HG02884 (cell line): Measurements from ENCODE around the gene ACAP2.
"Not testable (repeated sequence)": the region's sequence is repeated elsewhere in the genome, so short reads cannot be mapped to it uniquely, and the experiment has no call there.

Experiments
- ATAC-seq: cut with Tn5 transposase; IDR thresholded peaks from one replicate; pipeline ENCODE4 v1.9.1; 2021; ENCODE audit warnings: mild to moderate bottlenecking, moderate library complexity; ENCODE audit not compliant: unreplicated experiment

The ACAP2 gene

GRCh38 chr3:195445885-195446284, 3.1 kb upstream of the ACAP2 start:
- ATAC-seq: no peak

GRCh38 chr3:195443391-195443989, 670 bp upstream of the ACAP2 start:
- ATAC-seq: no peak

- no peak for ATAC-seq
Measured at GRCh38 chr3:195441992-195442572, 738 bp downstream of the ACAP2 start.

GRCh38 chr3:195441476-195441991, 1.3 kb downstream of the ACAP2 start:
- no peak for ATAC-seq

GRCh38 chr3:195441051-195441450, 1.8 kb downstream of the ACAP2 start:
- ATAC-seq: no peak

GRCh38 chr3:195440379-195440778, 2.4 kb downstream of the ACAP2 start:
- no peak for ATAC-seq

GRCh38 chr3:195438371-195438770, 4.4 kb downstream of the ACAP2 start:
- ATAC-seq: no peak

GRCh38 chr3:195425849-195426248, 17.0 kb downstream of the ACAP2 start:
- ATAC-seq: no peak

GRCh38 chr3:195423818-195424217, 19.0 kb downstream of the ACAP2 start:
- ATAC-seq: no peak

GRCh38 chr3:195421400-195421799, 21.4 kb downstream of the ACAP2 start:
- no peak for ATAC-seq

- no peak for ATAC-seq
Measured at GRCh38 chr3:195416795-195417194, 26.0 kb downstream of the ACAP2 start.

GRCh38 chr3:195411836-195412235, 31.0 kb downstream of the ACAP2 start:
- no peak for ATAC-seq

- ATAC-seq: no peak
Measured at GRCh38 chr3:195410546-195410945, 32.3 kb downstream of the ACAP2 start.

GRCh38 chr3:195407531-195408409, 35.0 kb downstream of the ACAP2 start:
- ATAC-seq: no peak

GRCh38 chr3:195405651-195406050, 37.2 kb downstream of the ACAP2 start:
- ATAC-seq: no peak

GRCh38 chr3:195403841-195404408, 38.9 kb downstream of the ACAP2 start:
- no peak for ATAC-seq

GRCh38 chr3:195403244-195403643, 39.6 kb downstream of the ACAP2 start:
- no peak for ATAC-seq

- no peak for ATAC-seq
Measured at GRCh38 chr3:195401943-195402342, 40.9 kb downstream of the ACAP2 start.

GRCh38 chr3:195398460-195398859, 44.4 kb downstream of the ACAP2 start:
- not testable (repeated sequence) for ATAC-seq

- ATAC-seq: no peak
Measured at GRCh38 chr3:195397524-195397923, 45.3 kb downstream of the ACAP2 start.

GRCh38 chr3:195395208-195395816, 47.5 kb downstream of the ACAP2 start:
- ATAC-seq: no peak
